Breast epithelium (tissue), 3 donors: ENCODE data around the gene SFI1.

Experiments used
- POLR2A ChIP-seq: fragments of 450-650 bp; IDR thresholded peaks from one replicate; pipeline ENCODE4 v1.6.1; 2016; ENCODE audit warnings: antibody characterized with exemption, mild to moderate bottlenecking, moderate library complexity
- POLR2AphosphoS5 ChIP-seq, 3 donors: sonication (generic); formaldehyde crosslinking; IDR thresholded peaks; one replicate each; pipeline ENCODE4 v1.6.1; 2017; ENCODE audit warnings: antibody characterized with exemption in 3 of 3
- TF ChIP-seq, protein P1 (sequence below), 3 donors: fragments of 450-650 bp; IDR thresholded peaks; one replicate each; pipeline ENCODE4 v1.5.1; 2016 to 2017; ENCODE audit warnings: antibody characterized with exemption in 3 of 3, mild to moderate bottlenecking in 3 of 3, moderate library complexity in 3 of 3

DNA sequence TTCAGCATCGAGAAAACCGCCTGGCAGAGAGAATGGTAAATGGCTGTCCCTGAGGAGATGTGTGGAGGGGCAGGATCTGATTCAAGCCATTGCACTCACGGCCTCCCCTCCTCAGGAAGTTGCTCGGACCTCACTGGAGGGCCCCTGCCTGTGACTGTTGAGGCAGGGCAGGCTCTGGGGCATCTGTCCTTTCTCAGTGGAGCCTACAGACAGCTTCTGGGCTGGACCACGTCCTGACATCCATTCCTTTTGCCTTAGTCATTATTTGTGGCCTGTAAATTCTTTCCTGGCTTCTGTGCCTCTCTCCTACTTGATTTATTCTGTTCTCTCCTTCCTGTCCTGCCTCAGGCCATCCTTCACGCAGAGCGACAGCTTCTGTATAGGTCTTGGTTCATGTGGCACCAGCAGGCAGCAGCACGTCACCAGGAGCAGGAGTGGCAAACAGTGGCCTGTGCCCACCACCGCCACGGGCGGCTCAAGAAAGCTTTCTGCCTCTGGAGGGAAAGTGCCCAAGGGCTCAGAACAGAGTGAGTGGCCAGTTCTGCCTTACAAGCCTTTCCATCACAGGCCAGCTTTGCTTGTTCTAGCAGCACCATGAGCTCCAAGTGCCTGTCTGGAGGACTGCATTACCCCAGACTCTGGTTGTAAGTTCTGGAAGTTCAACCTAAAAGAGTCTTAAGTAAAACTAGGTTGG lies 106.1 kb downstream of the SFI1 start:
- TF ChIP-seq, protein P1, sequence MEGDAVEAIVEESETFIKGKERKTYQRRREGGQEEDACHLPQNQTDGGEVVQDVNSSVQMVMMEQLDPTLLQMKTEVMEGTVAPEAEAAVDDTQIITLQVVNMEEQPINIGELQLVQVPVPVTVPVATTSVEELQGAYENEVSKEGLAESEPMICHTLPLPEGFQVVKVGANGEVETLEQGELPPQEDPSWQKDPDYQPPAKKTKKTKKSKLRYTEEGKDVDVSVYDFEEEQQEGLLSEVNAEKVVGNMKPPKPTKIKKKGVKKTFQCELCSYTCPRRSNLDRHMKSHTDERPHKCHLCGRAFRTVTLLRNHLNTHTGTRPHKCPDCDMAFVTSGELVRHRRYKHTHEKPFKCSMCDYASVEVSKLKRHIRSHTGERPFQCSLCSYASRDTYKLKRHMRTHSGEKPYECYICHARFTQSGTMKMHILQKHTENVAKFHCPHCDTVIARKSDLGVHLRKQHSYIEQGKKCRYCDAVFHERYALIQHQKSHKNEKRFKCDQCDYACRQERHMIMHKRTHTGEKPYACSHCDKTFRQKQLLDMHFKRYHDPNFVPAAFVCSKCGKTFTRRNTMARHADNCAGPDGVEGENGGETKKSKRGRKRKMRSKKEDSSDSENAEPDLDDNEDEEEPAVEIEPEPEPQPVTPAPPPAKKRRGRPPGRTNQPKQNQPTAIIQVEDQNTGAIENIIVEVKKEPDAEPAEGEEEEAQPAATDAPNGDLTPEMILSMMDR (IDR thresholded peaks at IDR 0.05), result no peak
- TF ChIP-seq POLR2AphosphoS5 (IDR thresholded peaks at IDR 0.05), result peak in 1 of 3 donors; percentile 35
- TF ChIP-seq POLR2A, result no peak
